Astrocyte of the hippocampus (primary cell): ENCODE data around the gene PLEKHA4.
"Not testable (repeated sequence)": the region's sequence is repeated elsewhere in the genome, so short reads cannot be mapped to it uniquely, and the experiment has no call there.

Experiments
- DNase-seq: peaks from one replicate; pipeline ENCODE4 v3.0.0; 2011; ENCODE audit warnings: low read depth, low spot score

The PLEKHA4 gene

GRCh38 chr19:48799358-48800300 is 68.8 kb downstream of the PLEKHA4 start:
- no peak for DNase-seq

- peak; percentile 66 for DNase-seq
Measured at GRCh38 chr19:48798937-48799336, 69.5 kb downstream of the PLEKHA4 start.

- DNase-seq = no peak
Measured at GRCh38 chr19:48797103-48797502, 71.3 kb downstream of the PLEKHA4 start.

DNA sequence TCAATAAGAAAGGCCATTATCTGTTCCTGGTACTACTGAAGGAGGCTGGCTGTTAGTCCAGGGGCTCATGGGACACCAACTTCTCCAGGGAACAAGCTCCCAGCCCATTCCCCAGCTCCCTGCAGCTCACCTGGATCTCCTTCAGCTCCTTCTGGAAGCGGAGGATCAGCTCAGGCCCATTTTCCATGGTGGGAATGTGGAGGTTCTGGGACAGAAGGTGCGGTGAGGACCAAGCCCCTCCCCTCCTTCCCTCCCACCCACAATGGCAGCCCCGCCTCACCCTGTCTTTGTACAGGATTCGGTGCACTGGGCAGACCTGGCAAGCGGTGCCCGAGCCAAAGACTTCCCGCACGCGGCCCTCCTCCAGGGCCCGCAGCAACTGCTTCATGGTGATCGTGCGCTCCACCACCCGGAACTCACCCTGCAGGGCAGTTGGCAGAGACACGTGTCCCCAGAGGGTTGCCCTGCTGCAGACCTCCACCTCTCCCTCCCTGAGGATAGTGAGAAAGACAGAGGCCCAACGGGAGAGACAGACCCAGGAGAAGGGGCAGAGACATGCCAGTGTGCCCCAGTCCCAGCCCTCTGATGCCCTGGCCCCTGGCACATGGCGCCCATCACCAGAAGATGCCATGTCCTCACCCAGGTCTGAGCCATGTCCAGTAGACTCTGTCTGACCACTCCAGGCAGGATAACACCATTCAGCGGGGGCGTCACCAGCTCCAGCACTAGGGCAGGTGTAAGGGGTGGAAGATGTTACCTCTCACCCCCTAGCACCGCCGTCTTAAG is 71.9 kb downstream of the PLEKHA4 start:
- no peak for DNase-seq

DNA sequence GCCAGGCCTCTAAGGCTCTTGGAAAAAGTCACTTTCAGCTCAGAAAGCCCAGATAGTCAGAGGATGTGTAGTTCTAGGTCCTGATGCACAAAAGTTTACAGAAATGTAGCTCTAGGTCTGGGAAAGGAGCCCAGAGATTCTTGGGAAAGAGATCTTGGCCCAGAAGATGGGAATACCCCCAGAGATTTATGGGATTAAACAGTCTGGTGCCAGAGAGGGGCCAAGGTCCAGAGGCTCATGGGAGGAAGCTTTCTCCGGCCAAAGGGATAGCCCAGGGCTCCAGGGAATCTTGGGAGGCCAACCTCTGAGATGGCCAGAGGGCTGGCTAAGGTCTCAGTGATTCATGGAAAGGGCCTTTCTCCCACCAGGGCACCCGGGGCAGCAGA is 72.7 kb downstream of the PLEKHA4 start:
- no peak for DNase-seq

GRCh38 chr19:48795055-48795684 is 73.2 kb downstream of the PLEKHA4 start:
- DNase-seq = peak; percentile 97

DNA sequence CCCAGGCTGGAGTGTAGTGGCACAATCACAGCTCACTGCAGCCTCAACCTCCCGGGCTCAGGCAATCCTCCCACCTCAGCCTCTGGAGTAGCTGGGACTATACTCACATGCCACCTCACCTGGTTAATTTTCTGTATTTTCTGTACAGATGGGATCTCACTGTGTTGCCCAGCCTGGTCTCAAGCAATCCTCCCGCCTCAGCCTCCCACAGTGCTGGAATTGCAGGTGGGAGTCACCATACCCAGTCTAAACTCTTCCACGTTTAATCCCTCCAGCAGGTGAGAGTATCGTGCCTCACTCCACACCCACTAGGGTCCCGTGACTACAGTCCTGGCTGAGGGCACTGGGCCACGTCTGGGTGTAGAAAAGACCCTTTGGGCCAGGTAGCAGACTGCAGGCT is 74.1 kb downstream of the PLEKHA4 start:
- DNase-seq = no peak

- DNase-seq = no peak
Measured at GRCh38 chr19:48793271-48793670, 75.1 kb downstream of the PLEKHA4 start.

DNA sequence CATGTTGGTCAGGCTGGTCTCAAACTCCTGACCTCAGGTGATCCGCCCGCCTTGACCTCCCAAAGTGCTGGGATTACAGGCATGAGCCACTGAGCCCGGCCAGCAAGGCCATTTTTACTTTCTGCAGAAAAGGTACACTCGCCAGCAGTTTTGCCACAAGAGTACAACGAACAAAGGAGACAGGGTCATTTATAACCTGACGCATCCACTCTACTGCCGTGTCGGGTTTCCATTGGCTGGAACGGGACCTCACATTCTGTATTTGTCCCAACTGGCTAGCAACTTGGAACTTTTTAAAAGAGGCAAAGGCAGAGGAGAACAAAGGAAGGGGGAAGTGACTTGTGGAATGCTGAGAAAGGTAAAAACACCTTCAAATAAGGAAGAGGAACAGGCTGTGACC is 81.1 kb downstream of the PLEKHA4 start:
- not testable (repeated sequence) for DNase-seq
